Smooth muscle cell (in vitro differentiated cells): Measurements from ENCODE around the gene TNS4. TPM values are rescaled to one million over a fixed set of nuclear protein-coding genes. Genes with fewer than 3 reads are reported as not detected.

ENCODE experiments used
- DNase-seq: peaks from one replicate; lab custom pipeline; 2025; ENCODE audit not compliant: unreplicated experiment; lab: John Stamatoyannopoulos, UW
- H2AFZ ChIP-seq: fragments of 200-600 bp; sonication (generic); 2 replicates; pipeline ENCODE4 v1.6.0; 2016; ENCODE audit warnings: antibody characterized with exemption, low read depth, mild to moderate bottlenecking
- H3F3A ChIP-seq: fragments of 200-600 bp; sonication (generic); 2 replicates; pipeline ENCODE4 v1.6.0; 2017; ENCODE audit warnings: antibody characterized with exemption, low read depth
- H3K27ac ChIP-seq: fragments of 200-600 bp; sonication (generic); 2 replicates; pipeline ENCODE4 v1.5.1; 2016; ENCODE audit warnings: low read depth, mild to moderate bottlenecking
- H3K27me3 ChIP-seq: fragments of 200-600 bp; sonication (generic); 2 replicates; pipeline ENCODE4 v1.6.1; 2016; ENCODE audit warnings: low read depth, mild to moderate bottlenecking
- H3K36me3 ChIP-seq: fragments of 200-600 bp; sonication (generic); 2 replicates; pipeline ENCODE4 v1.5.1; 2016; ENCODE audit warnings: low read depth
- H3K4me1 ChIP-seq: fragments of 200-600 bp; sonication (generic); 2 replicates; pipeline ENCODE4 v1.5.1; 2016; ENCODE audit warnings: low read depth
- H3K4me2 ChIP-seq: fragments of 200-600 bp; sonication (generic); 2 replicates; pipeline ENCODE4 v1.6.0; 2016; ENCODE audit warnings: mild to moderate bottlenecking
- H3K4me3 ChIP-seq: fragments of 200-600 bp; sonication (generic); 2 replicates; pipeline ENCODE4 v1.5.1; 2016; ENCODE audit warnings: mild to moderate bottlenecking
- H3K79me2 ChIP-seq: fragments of 200-600 bp; sonication (generic); 2 replicates; pipeline ENCODE4 v1.6.0; 2016; ENCODE audit warnings: low read depth, mild to moderate bottlenecking
- H3K9ac ChIP-seq: fragments of 200-600 bp; sonication (generic); 2 replicates; pipeline ENCODE4 v1.6.0; 2016; ENCODE audit warnings: low read depth
- H3K9me3 ChIP-seq: fragments of 200-600 bp; sonication (generic); replicated peaks from 2 replicates; pipeline ENCODE4 v1.5.1; 2016; ENCODE audit warnings: low read depth
- H4K20me1 ChIP-seq: fragments of 200-600 bp; sonication (generic); 2 replicates; pipeline ENCODE4 v1.6.0; 2016; ENCODE audit warnings: low read depth
- CTCF ChIP-seq: fragments of 200-600 bp; sonication (generic); IDR thresholded peaks from 2 replicates; pipeline ENCODE4 v1.5.1; 2017; ENCODE audit warnings: borderline replicate concordance, mild to moderate bottlenecking, antibody characterized with exemption; ENCODE audit not compliant: insufficient read depth, poor library complexity, severe bottlenecking
- WGBS: methylation state at CpG from one replicate; pipeline ENCODE4 v1.1.7; 2016; ENCODE audit warnings: low lambda C conversion rate; 5-methylcytosine and 5-hydroxymethylcytosine counted together
- polyA plus RNA-seq: library from polyadenylated mRNA; unstranded; fragments of >200 nt; fragmentation: Nextera tagmentation; extraction: Ambion mirVana; gene quantifications from 2 replicates; pipeline ENCODE4 v1.2.1, GENCODE V29; 2016
- total RNA-seq: library from RNA; depleted of rRNA; stranded (reverse); fragments of >200 nt; gene quantifications from 2 replicates; pipeline ENCODE4 v1.2.3, GENCODE V29; 2014

TNS4 gene
- total and polyA plus RNA-seq, 2 experiments from 2014 or later, result 0.13 to 1.2 TPM

GRCh38 chr17:40502716-40503115 lies 1.3 kb upstream of the TNS4 start:
- H3K4me3 ChIP-seq, result no peak overlapping the region
- H3K9me3 ChIP-seq, result no peaks in the 10 kb centered on the region
- H4K20me1 ChIP-seq, result no peaks in the 10 kb centered on the region
- no peak overlapping the region for H3K27ac ChIP-seq
- H3K79me2 ChIP-seq, result no peaks in the 10 kb centered on the region
- no peaks in the 10 kb centered on the region for H3K27me3 ChIP-seq
- no peak for TF ChIP-seq CTCF
- no peak overlapping the region for H3K9ac ChIP-seq
- no peaks in the 10 kb centered on the region for H3K36me3 ChIP-seq
- no peak overlapping the region for H3K4me2 ChIP-seq
- H3F3A ChIP-seq, result no peaks in the 10 kb centered on the region
- no peak for DNase-seq
- H2AFZ ChIP-seq, result no peak overlapping the region
- H3K4me1 ChIP-seq, result no peaks in the 10 kb centered on the region
- WGBS, result 96% methylated on average over 5 of the region's 5 CpGs

GRCh38 chr17:40500709-40501108 lies 714 bp downstream of the TNS4 start:
- no peak overlapping the region for H3K4me2 ChIP-seq
- H3K4me1 ChIP-seq, result no peaks in the 10 kb centered on the region
- no peak for TF ChIP-seq CTCF
- H3F3A ChIP-seq, result no peaks in the 10 kb centered on the region
- no peaks in the 10 kb centered on the region for H3K36me3 ChIP-seq
- H4K20me1 ChIP-seq, result no peaks in the 10 kb centered on the region
- H3K27me3 ChIP-seq, result no peaks in the 10 kb centered on the region
- H3K79me2 ChIP-seq, result no peaks in the 10 kb centered on the region
- WGBS, result 95% methylated on average over 10 of the region's 10 CpGs
- DNase-seq, result no peak
- H3K9ac ChIP-seq, result no peak overlapping the region
- H2AFZ ChIP-seq, result no peak overlapping the region
- H3K4me3 ChIP-seq, result no peak overlapping the region
- H3K9me3 ChIP-seq, result no peaks in the 10 kb centered on the region
- H3K27ac ChIP-seq, result no peak overlapping the region

- no peak overlapping the region for H3K27ac ChIP-seq
Measured at GRCh38 chr17:40500190-40500589, 1.2 kb downstream of the TNS4 start.

More at GRCh38 chr17:40500190-40500589, 1.2 kb downstream of the TNS4 start:
- H2AFZ ChIP-seq, result no peak overlapping the region
- H3K36me3 ChIP-seq, result no peaks in the 10 kb centered on the region
- no peaks in the 10 kb centered on the region for H3K79me2 ChIP-seq
- H3K4me2 ChIP-seq, result peak overlapping the region; percentile 80
- H4K20me1 ChIP-seq, result no peaks in the 10 kb centered on the region
- WGBS, result 89% methylated on average over 11 of the region's 11 CpGs
- H3K4me1 ChIP-seq, result no peaks in the 10 kb centered on the region
- no peaks in the 10 kb centered on the region for H3K27me3 ChIP-seq
- no peak for DNase-seq
- H3F3A ChIP-seq, result no peaks in the 10 kb centered on the region
- no peak overlapping the region for H3K4me3 ChIP-seq
- no peak overlapping the region for H3K9ac ChIP-seq
- no peaks in the 10 kb centered on the region for H3K9me3 ChIP-seq
- no peak for TF ChIP-seq CTCF
